Left ventricle myocardium inferior (tissue), 1 donor: ENCODE data around the gene MAP4K1. TPM values are rescaled to one million over a fixed set of nuclear protein-coding genes. Genes with fewer than 3 reads are reported as not detected.

Experiments
- DNase-seq: peaks from one replicate; pipeline ENCODE4 v3.0.0-alpha.2; 2020
- H3K27ac ChIP-seq: fragments of 200-600 bp; replicated peaks from 2 replicates; pipeline ENCODE4 v1.8.0; 2021
- H3K27me3 ChIP-seq: fragments of 200-600 bp; 2 replicates; pipeline ENCODE4 v1.8.0; 2021; ENCODE audit warnings: low read depth
- H3K36me3 ChIP-seq: fragments of 200-600 bp; 2 replicates; pipeline ENCODE4 v1.8.0; 2021
- H3K4me1 ChIP-seq: fragments of 200-600 bp; 2 replicates; pipeline ENCODE4 v1.8.0; 2021
- H3K4me3 ChIP-seq: fragments of 200-600 bp; 2 replicates; pipeline ENCODE4 v1.8.0; 2021; ENCODE audit warnings: mild to moderate bottlenecking, moderate library complexity
- H3K9me3 ChIP-seq: fragments of 200-600 bp; replicated peaks from 2 replicates; pipeline ENCODE4 v1.8.0; 2021
- CTCF ChIP-seq: fragments of 200-600 bp; IDR thresholded peaks from 2 replicates; pipeline ENCODE4 v1.8.0; 2021; ENCODE audit warnings: antibody characterized with exemption, mild to moderate bottlenecking, borderline replicate concordance
- intact Hi-C: fragments of 100-400 bp; cut with micrococcal nuclease; formaldehyde crosslinking; loops from one replicate; pipeline ENCODE4 v1.11.0; 2022
- total RNA-seq: library from RNA; stranded (reverse); fragmentation: NEBNext Ultra II Directional; extraction: Animal tissue kit (Norgen Biotek cat#: 25700); gene quantifications from one replicate; pipeline ENCODE4 v1.2.1, GENCODE V29; 2021
- donor health status: DM: no; HTN: yes; CAD: no; lungs with severe emphysema.

Gene MAP4K1
- total RNA-seq, 1 donor from 2014 or later: 1.6 TPM

GRCh38 chr19:38642176-38642575 is 24.4 kb upstream of the MAP4K1 start:
- no peak overlapping the region for H3K4me3 ChIP-seq
- H3K36me3 ChIP-seq: peaks cover 10% of the 10 kb centered on the region
- H3K9me3 ChIP-seq: no peaks in the 10 kb centered on the region
- peaks cover 42% of the 10 kb centered on the region for H3K4me1 ChIP-seq
- H3K27me3 ChIP-seq: no peaks in the 10 kb centered on the region
- H3K27ac ChIP-seq: peak overlapping the region; percentile 83
- intact Hi-C loops: no loop called here
- DNase-seq: no peak
- no peak for TF ChIP-seq CTCF

- intact Hi-C loops: no loop called here
Measured at GRCh38 chr19:38640368-38640767, 22.6 kb upstream of the MAP4K1 start.

DNA sequence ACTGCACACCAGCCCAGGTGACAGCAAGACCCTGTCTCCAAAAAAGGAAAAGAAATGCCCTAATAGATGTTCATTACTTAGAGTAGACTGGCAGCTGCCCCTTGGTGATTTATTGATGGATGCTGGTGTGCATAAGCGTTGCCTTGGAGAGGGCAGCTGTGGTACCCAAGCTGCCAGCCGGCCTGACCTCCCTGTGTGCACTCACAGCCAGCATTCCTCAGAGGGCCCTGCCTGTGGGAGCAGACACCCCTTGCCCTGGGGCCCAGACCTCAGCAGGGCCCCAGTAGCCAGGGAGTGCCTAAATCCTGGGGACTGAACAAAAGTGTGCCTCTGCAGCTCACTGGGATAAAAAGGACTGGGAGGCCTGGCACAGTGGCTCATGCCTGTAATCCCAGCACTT is 21.9 kb upstream of the MAP4K1 start:
- Histone ChIP-seq H3K27me3 (no peaks in the 10 kb centered on the region), H3K36me3 (peaks cover 33% of the 10 kb centered on the region), H3K9me3 (no peaks in the 10 kb centered on the region), H3K27ac (peak overlapping the region; percentile 83), H3K4me3 (no peak overlapping the region), H3K4me1 (peaks cover 60% of the 10 kb centered on the region)
- intact Hi-C loops: loop anchor here (10.0 kb wide), 1 partner anchor 235 kb away; the partner anchor contains the start of gene FAM98C
- no peak for DNase-seq
- no peak for TF ChIP-seq CTCF

More at GRCh38 chr19:38640368-38640767, 22.6 kb upstream of the MAP4K1 start:
- peak; percentile 36 for TF ChIP-seq CTCF
- no peak for DNase-seq
- Histone ChIP-seq H3K27ac (peak overlapping the region; percentile 83), H3K4me1 (peaks cover 53% of the 10 kb centered on the region), H3K27me3 (no peaks in the 10 kb centered on the region), H3K9me3 (no peaks in the 10 kb centered on the region), H3K36me3 (peaks cover 27% of the 10 kb centered on the region), H3K4me3 (peak overlapping the region; percentile 27)

- H3K27ac ChIP-seq: peak overlapping the region; percentile 4
- H3K4me1 ChIP-seq: peaks cover 65% of the 10 kb centered on the region
- no peak for TF ChIP-seq CTCF
- H3K27me3 ChIP-seq: no peaks in the 10 kb centered on the region
- no peaks in the 10 kb centered on the region for H3K9me3 ChIP-seq
- intact Hi-C loops: loop anchor here (10.0 kb wide), 1 partner anchor 234 kb away; the partner anchor contains the start of gene FAM98C
- H3K36me3 ChIP-seq: peaks cover 37% of the 10 kb centered on the region
- H3K4me3 ChIP-seq: no peak overlapping the region
- DNase-seq: no peak
Measured at GRCh38 chr19:38638461-38638860, 20.7 kb upstream of the MAP4K1 start.

- Histone ChIP-seq H3K9me3 (no peaks in the 10 kb centered on the region), H3K4me1 (peaks cover 45% of the 10 kb centered on the region), H3K36me3 (peaks cover 63% of the 10 kb centered on the region), H3K27me3 (no peaks in the 10 kb centered on the region), H3K27ac (peak overlapping the region; percentile 82), H3K4me3 (no peak overlapping the region)
- no peak for TF ChIP-seq CTCF
- intact Hi-C loops: loop anchor here (10.0 kb wide), 1 partner anchor 231 kb away; the partner anchor contains the start of gene FAM98C
- no peak for DNase-seq
Measured at GRCh38 chr19:38635483-38636399, 18.0 kb upstream of the MAP4K1 start.
